Neural cell (in vitro differentiated cells): Measurements from ENCODE around the gene ACTRT1.

Experiments used
- EZH2 ChIP-seq: fragments of 200-600, 300-800 bp; shearing (Covaris generic), sonication (generic); IDR thresholded peaks from 2 replicates; pipeline ENCODE4 v1.6.1; 2014; ENCODE audit warnings: antibody characterized with exemption, low read length, borderline replicate concordance, mild to moderate bottlenecking; ENCODE audit not compliant: insufficient read depth, poor library complexity, severe bottlenecking
- TF ChIP-seq, protein P1 (sequence below): fragments of 450-650 bp; IDR thresholded peaks from 2 replicates; pipeline ENCODE4 v1.5.1; 2014; ENCODE audit warnings: antibody characterized with exemption, mild to moderate bottlenecking, moderate library complexity; ENCODE audit not compliant: poor library complexity, severe bottlenecking

DNA sequence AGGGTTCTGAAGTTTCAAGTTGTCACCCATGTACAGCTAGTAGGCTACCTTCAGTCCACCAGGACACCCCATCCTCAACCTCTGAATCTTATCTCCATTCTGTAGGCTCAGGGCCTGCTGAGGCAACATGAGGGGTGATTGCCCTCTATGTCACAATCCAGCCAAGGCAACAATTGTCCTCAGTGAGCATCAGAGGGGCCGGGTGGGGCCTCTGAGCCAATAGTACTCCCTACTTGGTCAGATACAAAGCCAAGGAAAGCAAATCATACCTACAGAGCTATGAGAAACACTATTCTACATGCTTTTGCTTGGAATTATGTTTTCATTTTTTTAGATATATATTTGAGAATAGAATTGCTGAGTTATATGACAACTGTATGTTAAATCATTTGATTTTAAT is at the start of gene ACTRT1:
- TF ChIP-seq EZH2: no peak
- TF ChIP-seq, protein P1, sequence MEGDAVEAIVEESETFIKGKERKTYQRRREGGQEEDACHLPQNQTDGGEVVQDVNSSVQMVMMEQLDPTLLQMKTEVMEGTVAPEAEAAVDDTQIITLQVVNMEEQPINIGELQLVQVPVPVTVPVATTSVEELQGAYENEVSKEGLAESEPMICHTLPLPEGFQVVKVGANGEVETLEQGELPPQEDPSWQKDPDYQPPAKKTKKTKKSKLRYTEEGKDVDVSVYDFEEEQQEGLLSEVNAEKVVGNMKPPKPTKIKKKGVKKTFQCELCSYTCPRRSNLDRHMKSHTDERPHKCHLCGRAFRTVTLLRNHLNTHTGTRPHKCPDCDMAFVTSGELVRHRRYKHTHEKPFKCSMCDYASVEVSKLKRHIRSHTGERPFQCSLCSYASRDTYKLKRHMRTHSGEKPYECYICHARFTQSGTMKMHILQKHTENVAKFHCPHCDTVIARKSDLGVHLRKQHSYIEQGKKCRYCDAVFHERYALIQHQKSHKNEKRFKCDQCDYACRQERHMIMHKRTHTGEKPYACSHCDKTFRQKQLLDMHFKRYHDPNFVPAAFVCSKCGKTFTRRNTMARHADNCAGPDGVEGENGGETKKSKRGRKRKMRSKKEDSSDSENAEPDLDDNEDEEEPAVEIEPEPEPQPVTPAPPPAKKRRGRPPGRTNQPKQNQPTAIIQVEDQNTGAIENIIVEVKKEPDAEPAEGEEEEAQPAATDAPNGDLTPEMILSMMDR: no peak
